Measurements from ENCODE around the gene ALDH1A3.

Gene ALDH1A3

GRCh38 chr15:100897221-100898151 is 17.9 kb downstream of the ALDH1A3 start:
- H3K4me3 ChIP-seq (replicated peaks; ENCODE audit: low read depth, low read length) = no peak overlapping the region
- TF ChIP-seq CTCF (IDR thresholded peaks at IDR 0.05; ENCODE audit: low read length, missing control alignments) = no peak
- DNase-seq (ENCODE audit: low read depth) = no peak

GRCh38 chr15:100898152-100898490 is 18.5 kb downstream of the ALDH1A3 start:
- TF ChIP-seq CTCF (IDR thresholded peaks at IDR 0.05; ENCODE audit: low read length, missing control alignments) = no peak

GRCh38 chr15:100898661-100899462 is 19.2 kb downstream of the ALDH1A3 start:
- no peak for DNase-seq (ENCODE audit: low read depth)
- no peak for TF ChIP-seq CTCF (IDR thresholded peaks at IDR 0.05; ENCODE audit: low read length, missing control alignments)
- H3K4me3 ChIP-seq (replicated peaks; ENCODE audit: low read depth, low read length) = no peak overlapping the region

More at GRCh38 chr15:100898152-100898490, 18.5 kb downstream of the ALDH1A3 start:
- no peak overlapping the region for H3K4me3 ChIP-seq (replicated peaks; ENCODE audit: low read depth, low read length)
- no peak for DNase-seq (ENCODE audit: low read depth)

- no peak for TF ChIP-seq CTCF (IDR thresholded peaks at IDR 0.05; ENCODE audit: low read length, missing control alignments)
- H3K4me3 ChIP-seq (replicated peaks; ENCODE audit: low read depth, low read length) = no peak overlapping the region
- no peak for DNase-seq (ENCODE audit: low read depth)
Observed at GRCh38 chr15:100899601-100900000, 20.0 kb downstream of the ALDH1A3 start.

- no peak for DNase-seq (ENCODE audit: low read depth)
- no peak for TF ChIP-seq CTCF (IDR thresholded peaks at IDR 0.05; ENCODE audit: low read length, missing control alignments)
- no peak overlapping the region for H3K4me3 ChIP-seq (replicated peaks; ENCODE audit: low read depth, low read length)
Observed at GRCh38 chr15:100900136-100900794, 20.6 kb downstream of the ALDH1A3 start.

GRCh38 chr15:100900795-100901169 is 21.2 kb downstream of the ALDH1A3 start:
- H3K4me3 ChIP-seq (replicated peaks; ENCODE audit: low read depth, low read length) = no peak overlapping the region
- TF ChIP-seq CTCF (IDR thresholded peaks at IDR 0.05; ENCODE audit: low read length, missing control alignments) = no peak
- DNase-seq (ENCODE audit: low read depth) = no peak
